Measurements from ENCODE around the gene WFIKKN2. TPM values are rescaled to one million over a fixed set of nuclear protein-coding genes. Genes with fewer than 3 reads are reported as not detected.

Gene WFIKKN2
- polyA plus RNA-seq, 1 experiment = not detected

DNA sequence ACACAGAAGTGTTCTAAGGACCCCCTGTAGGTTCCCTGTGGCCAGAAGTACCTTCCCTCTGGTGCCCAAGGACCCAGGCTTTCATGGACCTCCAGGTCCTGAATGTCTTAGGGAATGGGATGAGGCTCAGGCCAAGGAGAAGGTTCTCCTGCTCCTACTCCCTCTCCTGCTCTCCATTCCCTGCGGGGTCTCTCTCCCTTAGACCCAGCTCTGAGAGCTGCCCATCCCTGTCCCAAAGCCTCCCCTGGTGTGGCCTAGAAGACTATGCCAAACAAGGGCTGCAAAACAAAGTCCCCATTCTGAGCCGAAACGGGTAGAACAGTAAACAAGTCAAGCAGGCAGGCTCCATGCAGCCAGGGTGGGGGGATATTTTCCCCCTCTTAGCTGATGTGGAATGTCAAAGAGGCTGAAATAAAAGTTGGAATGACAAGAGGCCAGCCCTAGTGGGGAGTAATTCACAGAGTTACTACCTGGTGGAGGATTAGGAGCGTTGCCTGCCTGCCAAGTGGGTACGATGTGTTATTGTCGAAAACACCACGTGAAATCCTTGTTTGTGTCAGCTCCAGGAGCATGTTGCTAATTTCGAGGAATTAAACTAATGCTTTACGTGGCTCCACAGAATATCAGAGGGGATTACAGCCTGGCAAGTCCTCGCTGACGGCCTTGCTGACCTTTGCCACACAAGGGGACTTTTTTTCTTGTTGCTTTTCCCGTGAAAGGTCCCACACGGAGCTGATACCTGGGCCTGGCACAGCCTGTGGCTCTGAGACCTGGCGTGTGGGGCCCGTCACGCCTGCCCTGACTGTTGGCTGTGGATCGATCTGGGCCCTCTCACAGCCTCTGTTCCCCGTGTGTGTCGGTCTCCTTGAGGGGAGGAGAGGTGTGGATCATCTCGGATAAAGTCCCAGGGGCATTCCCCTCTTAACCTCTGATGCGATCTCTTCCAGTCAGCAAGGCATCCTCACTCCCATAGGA, 2.9 kb downstream of the WFIKKN2 start:
- POLR2A ChIA-PET = no interaction called here
- CTCF ChIA-PET = interaction anchor here (0.7 to 3.7 kb wide), 4 partner anchors 14 to 71 kb away, joined by 3 to 41 read pairs (median 4); partner anchors contain the start of gene ANKRD40CL
- peaks cover 3% of the 10 kb centered on the region for H3K27me3 ChIP-seq (ENCODE audit: control insufficient read depth, insufficient read depth, low read length)
- H3K4me3 ChIP-seq (ENCODE audit: low read depth, low read length) = no peak overlapping the region
- TF ChIP-seq, protein P1, sequence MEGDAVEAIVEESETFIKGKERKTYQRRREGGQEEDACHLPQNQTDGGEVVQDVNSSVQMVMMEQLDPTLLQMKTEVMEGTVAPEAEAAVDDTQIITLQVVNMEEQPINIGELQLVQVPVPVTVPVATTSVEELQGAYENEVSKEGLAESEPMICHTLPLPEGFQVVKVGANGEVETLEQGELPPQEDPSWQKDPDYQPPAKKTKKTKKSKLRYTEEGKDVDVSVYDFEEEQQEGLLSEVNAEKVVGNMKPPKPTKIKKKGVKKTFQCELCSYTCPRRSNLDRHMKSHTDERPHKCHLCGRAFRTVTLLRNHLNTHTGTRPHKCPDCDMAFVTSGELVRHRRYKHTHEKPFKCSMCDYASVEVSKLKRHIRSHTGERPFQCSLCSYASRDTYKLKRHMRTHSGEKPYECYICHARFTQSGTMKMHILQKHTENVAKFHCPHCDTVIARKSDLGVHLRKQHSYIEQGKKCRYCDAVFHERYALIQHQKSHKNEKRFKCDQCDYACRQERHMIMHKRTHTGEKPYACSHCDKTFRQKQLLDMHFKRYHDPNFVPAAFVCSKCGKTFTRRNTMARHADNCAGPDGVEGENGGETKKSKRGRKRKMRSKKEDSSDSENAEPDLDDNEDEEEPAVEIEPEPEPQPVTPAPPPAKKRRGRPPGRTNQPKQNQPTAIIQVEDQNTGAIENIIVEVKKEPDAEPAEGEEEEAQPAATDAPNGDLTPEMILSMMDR (IDR thresholded peaks at IDR 0.05; ENCODE audit: insufficient read depth, low read depth, low read length) = no peak
- no peak for DNase-seq (ENCODE audit: low read depth)
- H3K36me3 ChIP-seq (ENCODE audit: control insufficient read depth, insufficient read depth, low read length) = no peaks in the 10 kb centered on the region

DNA sequence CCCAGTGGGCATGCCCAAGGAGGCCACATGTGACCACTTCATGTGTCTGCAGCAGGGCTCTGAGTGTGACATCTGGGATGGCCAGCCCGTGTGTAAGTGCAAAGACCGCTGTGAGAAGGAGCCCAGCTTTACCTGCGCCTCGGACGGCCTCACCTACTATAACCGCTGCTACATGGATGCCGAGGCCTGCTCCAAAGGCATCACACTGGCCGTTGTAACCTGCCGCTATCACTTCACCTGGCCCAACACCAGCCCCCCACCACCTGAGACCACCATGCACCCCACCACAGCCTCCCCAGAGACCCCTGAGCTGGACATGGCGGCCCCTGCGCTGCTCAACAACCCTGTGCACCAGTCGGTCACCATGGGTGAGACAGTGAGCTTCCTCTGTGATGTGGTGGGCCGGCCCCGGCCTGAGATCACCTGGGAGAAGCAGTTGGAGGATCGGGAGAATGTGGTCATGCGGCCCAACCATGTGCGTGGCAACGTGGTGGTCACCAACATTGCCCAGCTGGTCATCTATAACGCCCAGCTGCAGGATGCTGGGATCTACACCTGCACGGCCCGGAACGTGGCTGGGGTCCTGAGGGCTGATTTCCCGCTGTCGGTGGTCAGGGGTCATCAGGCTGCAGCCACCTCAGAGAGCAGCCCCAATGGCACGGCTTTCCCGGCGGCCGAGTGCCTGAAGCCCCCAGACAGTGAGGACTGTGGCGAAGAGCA, 4.4 kb downstream of the WFIKKN2 start:
- DNase-seq (ENCODE audit: low read depth) = no peak
- ChIA-PET POLR2A (no interaction called here), CTCF (interaction anchor here (3.0 to 9.7 kb wide), 4 partner anchors 10 to 56 kb away, joined by 19 to 164 read pairs (median 34); no protein-coding TSS in a partner anchor)
- no peak overlapping the region for H3K4me3 ChIP-seq (ENCODE audit: low read depth, low read length)
- H3K36me3 ChIP-seq (ENCODE audit: control insufficient read depth, insufficient read depth, low read length) = no peaks in the 10 kb centered on the region
- no peaks in the 10 kb centered on the region for H3K27me3 ChIP-seq (ENCODE audit: control insufficient read depth, insufficient read depth, low read length)
- TF ChIP-seq, protein P1 (IDR thresholded peaks at IDR 0.05; ENCODE audit: insufficient read depth, low read depth, low read length) = no peak

DNA sequence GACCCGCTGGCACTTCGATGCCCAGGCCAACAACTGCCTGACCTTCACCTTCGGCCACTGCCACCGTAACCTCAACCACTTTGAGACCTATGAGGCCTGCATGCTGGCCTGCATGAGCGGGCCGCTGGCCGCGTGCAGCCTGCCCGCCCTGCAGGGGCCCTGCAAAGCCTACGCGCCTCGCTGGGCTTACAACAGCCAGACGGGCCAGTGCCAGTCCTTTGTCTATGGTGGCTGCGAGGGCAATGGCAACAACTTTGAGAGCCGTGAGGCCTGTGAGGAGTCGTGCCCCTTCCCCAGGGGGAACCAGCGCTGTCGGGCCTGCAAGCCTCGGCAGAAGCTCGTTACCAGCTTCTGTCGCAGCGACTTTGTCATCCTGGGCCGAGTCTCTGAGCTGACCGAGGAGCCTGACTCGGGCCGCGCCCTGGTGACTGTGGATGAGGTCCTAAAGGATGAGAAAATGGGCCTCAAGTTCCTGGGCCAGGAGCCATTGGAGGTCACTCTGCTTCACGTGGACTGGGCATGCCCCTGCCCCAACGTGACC, 5.0 kb downstream of the WFIKKN2 start:
- no peaks in the 10 kb centered on the region for H3K27me3 ChIP-seq (ENCODE audit: control insufficient read depth, insufficient read depth, low read length)
- POLR2A ChIA-PET = no interaction called here
- CTCF ChIA-PET = interaction anchor here (0.9 to 9.7 kb wide), 6 partner anchors 11 to 290 kb away, joined by 3 to 164 read pairs (median 16); no protein-coding TSS in a partner anchor

DNA sequence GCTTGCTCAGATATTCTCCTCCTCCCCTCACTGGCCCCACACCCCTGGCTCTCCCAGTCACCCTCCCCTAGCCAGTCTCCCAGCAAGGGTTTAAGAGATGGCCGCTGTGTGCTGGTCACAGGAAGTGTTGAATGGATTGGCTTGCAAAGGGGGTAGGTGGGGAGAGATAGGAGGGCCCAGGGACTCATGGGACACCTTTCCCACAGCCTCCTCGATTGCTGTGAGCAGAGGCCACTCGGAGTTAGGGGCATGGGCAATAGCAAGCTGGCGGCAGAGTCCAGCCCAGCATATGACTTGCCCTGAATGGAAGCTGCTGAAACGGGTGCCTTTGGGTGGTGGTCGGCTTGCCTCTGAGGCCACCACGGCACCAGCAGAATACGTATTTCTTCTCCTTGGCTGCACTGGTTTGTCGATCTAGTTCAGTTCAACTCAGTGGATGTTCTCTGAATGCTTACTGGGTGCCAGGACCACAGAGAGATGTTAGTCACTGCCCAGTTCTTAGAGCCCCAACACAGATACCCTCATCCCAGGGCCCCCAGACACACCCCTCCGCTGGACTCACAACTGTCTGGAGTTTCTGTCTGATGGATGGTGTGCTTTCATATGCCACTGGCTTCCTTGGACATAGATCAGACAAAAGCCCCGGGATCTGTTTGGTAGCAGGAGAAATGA, 6.0 kb downstream of the WFIKKN2 start:
- POLR2A ChIA-PET = no interaction called here
- TF ChIP-seq, protein P1 (IDR thresholded peaks at IDR 0.05; ENCODE audit: insufficient read depth, low read depth, low read length) = no peak
- Histone ChIP-seq H3K27me3 (ENCODE audit: control insufficient read depth, insufficient read depth, low read length) (no peaks in the 10 kb centered on the region), H3K36me3 (ENCODE audit: control insufficient read depth, insufficient read depth, low read length) (no peaks in the 10 kb centered on the region), H3K4me3 (ENCODE audit: low read depth, low read length) (no peak overlapping the region)
- CTCF ChIA-PET = interaction anchor here (0.8 to 9.7 kb wide), 19 partner anchors 8 to 360 kb away, joined by 3 to 164 read pairs (median 4); partner anchors contain the start of genes NME1 and SPATA20
- DNase-seq (ENCODE audit: low read depth) = no peak

More for the DNA sequence above, 5.0 kb downstream of the WFIKKN2 start:
- Histone ChIP-seq H3K4me3 (ENCODE audit: low read depth, low read length) (no peak overlapping the region), H3K36me3 (ENCODE audit: control insufficient read depth, insufficient read depth, low read length) (no peaks in the 10 kb centered on the region)
- DNase-seq (ENCODE audit: low read depth) = no peak
- TF ChIP-seq, protein P1 (IDR thresholded peaks at IDR 0.05; ENCODE audit: insufficient read depth, low read depth, low read length) = no peak
